Stimulated activated CD4-positive, alpha-beta T cell treated with anti-CD3 and anti-CD28 coated beads, TNF-alpha, amount 100 ng/mL, for 24 hours (primary cell): Measurements from ENCODE around the gene IFNA21.
A peak's percentile ranks its signal among the peaks of the same experiment; 100 is the strongest.
"Not testable (repeated sequence)": the region's sequence is repeated elsewhere in the genome, so short reads cannot be mapped to it uniquely, and the experiment has no call there.

Experiments used
- DNase-seq, 3 experiments: peaks; one replicate each; pipeline ENCODE4 v3.0.0-alpha.2; 2020; ENCODE audit warnings: low read depth in 3 of 3

The IFNA21 gene

DNA sequence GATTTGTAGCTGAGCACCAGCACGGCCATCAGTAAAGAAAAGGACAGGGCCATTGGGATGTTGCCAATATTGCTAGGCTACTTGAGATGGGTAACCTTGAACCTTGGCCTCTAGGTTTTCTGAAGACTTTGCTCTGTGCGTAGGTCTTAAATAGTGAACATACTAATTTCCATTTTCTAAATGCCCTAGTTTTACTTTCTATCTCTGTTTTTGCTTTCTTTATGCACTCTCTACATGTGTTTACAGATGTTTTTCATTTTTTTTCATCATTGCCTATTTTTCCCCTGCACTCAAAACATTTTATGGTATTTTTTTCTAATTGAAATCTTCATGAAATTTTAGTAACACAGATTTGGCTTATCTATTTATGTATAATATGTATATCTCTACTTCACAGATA is at the start of gene IFNA21:
TSS of gene IFNA21 (minus strand) at position 101 of the 400 bp plus-strand sequence. CDS start at position 53, 48 bp downstream.
- DNase-seq, result not testable (repeated sequence)

DNA sequence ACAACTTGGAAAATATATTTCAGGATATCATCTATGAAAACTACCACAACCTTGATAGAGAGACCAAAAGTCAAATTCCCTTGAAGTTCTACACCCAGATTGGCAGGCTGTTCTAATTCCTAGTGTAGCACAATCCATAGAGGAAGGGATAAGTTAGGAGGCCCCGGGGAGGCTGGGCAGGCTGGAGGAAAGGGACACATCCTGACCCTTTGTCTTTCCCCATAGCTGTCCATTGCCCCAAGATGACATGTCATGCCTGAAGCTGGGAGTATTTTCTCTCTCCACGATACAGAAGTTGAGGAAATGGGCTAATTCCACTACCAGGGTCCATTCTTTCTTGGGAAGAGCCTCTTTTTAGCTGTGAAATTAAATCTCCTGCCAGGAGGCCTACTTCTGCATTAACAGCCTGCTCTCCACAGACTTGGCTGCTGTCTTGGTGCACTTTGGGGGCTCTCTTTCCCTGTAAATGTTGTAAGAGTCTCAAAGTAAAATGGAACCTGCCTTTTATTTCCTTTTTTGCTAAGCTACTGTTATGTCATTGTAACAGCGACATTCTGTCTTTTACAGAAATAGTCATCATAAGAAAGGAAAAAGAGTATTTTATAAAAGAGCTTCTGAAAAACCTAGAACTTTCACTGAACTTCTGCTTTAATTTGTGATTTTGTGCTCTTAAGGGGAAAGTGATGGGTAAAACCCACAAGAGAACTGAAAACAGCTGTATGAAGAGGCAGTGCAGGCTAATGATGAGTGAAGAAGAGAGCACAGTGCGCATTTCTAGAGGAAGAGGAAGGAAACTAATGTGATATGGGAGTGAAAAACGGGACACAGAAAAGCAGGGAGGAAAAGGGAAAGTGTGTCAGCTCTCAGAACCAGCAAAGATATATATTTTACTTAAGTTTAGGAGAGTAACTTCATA is 47.2 kb upstream of the IFNA21 start:
- DNase-seq, result not testable (repeated sequence)

DNA sequence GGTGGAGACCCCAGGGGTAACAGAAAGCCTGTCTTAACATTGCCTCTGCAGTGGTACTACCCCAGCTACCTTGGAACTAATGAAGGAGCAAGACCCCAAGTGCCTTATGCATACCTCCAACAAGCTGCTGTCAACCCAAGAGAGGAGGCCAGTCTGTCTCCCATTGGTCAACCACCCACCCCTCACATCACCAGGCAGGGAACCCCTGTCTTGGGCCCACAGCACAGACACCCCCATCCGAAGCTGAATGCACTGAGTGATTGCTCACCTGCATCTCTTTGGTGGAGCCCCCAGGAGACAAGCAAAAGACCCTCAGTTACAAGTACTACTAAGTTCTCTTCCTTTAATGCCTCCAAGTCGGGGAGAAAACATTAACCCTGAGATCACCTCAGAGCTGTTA is 45.7 kb upstream of the IFNA21 start:
- not testable (repeated sequence) for DNase-seq

DNA sequence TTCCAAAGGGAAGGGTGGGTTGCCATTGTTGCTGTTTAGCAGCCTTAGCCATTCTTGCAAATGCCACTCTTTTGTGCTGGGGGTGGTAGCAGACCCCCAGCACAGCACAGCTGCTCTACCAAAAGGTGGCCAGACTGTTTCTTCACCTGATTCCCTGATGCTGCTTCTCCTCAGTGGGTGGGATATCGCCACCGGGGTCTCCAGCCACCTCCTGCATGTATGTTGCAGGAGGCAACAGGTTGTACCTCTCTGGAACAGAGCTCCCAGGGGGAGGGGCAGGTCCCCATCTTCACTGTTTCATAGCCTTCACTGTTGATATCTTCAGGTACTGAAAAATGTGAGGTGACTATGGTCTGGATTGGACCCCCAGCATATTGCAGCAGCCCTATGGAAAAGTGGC is 44.3 kb upstream of the IFNA21 start:
- not testable (repeated sequence) for DNase-seq

DNA sequence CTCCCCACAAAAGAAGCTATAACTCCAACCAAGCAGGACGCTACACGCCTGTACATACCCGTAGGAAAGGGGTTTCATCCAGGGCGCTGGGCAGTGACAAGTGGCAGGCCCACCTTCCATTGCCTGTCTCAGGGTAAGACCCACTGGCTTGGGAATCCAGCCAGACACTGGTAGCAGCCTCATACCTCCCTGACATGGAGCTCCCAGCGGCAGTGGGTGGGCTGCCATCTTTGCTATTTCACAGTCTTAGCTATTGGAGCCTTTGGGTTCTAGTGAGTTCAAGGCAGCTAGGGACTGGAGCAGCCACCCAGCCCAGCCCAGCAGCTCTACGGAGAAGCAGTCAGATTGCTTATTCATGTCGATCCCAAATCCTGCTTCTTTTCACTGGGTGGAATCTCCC is 43.9 kb upstream of the IFNA21 start:
- DNase-seq, result no peak

DNA sequence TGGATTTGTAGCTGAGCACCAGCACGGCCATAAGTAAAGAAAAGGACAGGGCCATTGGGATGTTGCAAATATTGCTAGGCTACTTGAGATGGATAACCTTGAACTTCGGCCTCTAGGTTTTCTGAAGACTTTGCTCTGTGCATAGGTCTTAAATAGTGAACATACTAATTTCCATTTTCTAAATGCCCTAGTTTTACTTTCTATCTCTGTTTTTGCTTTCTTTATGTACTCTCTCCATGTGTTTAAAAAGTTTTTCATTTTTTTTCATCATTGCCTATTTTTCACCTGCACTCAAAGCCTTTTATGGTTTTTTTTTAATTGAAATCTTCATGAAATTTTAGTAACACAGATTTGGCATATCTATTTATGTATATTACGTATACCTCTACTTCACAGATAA is 40.6 kb upstream of the IFNA21 start, which contains the start of gene IFNA10:
TSS of gene IFNA10 (minus strand) at position 101 of the 400 bp plus-strand sequence. CDS start at position 55, 46 bp downstream.
- DNase-seq, result not testable (repeated sequence)

DNA sequence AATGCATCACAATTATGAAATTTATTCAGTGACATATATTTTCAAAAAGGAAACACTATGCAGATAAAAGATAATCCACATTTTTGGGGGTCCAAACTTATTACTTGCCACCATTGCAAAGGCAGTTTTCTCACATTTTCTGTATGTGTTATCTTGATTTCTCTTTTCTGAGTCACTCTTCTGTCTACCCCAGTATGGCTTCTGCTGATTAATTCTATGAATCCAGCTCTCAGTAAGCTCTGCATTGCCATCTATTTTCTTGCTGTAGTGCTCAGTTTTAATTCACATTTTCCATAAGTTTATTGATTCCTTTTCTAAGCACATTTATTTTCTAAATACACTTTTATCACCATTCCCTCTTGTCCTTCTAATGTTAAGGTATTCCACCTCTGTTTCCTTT is 38.7 kb upstream of the IFNA21 start:
- DNase-seq, result no peak

DNA sequence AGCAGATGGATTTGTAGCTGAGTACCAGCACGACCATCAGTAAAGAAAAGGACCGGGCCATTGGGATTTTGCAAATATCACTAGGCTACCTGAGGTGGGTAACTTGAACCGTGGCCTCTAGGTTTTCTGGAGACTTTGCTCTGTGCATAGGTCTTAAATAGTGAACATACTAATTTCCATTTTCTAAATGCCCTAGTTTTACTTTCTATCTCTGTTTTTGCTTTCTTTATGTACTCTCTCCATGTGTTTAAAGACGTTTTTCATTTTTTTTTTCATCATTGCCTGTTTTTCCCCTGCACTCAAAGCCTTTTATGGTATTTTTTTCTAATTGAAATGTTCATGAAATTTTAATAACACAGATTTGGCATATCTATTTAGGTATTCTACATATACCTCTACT is 35.6 kb upstream of the IFNA21 start, which contains the start of gene IFNA7:
TSS of gene IFNA7 (minus strand) at position 101 of the 400 bp plus-strand sequence. CDS start at position 61, 40 bp downstream.
- not testable (repeated sequence) for DNase-seq

DNA sequence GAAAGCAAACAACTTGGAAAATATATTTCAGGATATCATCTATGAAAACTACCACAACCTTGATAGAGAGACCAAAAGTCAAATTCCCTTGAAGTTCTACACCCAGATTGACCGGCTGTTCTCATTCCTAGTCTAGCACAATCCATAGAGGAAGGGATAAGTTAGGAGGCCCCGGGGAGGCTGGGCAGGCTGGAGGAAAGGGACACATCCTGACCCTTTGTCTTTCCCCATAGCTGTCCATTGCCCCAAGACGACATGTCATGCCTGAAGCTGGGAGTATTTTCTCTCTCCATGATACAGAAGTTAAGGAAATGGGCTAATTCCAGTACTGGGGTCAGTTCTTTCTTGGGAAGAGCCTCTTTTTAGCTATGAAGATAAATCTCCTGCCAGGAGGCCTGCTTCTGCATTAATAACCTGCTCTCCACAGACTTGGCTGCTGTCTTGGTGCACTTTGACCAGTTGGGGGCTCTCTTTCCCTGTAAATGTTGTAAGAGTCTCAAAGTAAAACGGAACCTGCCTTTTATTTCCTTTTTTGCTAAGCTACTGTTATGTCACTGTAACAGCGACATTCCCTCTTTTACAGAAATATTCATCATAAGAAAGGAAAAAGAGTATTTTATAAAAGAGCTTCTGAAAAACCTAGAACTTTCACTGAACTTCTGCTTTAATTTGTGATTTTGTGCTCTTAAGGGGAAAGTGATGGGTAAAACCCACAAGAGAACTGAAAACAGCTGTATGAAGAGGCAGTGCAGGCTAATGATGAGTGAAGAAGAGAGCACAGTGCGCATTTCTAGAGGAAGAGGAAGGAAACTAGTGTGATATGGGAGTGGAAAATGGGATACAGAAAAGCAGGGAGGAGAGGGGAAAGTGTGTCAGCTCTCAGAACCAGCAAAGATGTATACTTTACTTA is 28.7 kb upstream of the IFNA21 start:
- peak in 2 of 3 experiments; percentile 25 to 27 for DNase-seq

DNA sequence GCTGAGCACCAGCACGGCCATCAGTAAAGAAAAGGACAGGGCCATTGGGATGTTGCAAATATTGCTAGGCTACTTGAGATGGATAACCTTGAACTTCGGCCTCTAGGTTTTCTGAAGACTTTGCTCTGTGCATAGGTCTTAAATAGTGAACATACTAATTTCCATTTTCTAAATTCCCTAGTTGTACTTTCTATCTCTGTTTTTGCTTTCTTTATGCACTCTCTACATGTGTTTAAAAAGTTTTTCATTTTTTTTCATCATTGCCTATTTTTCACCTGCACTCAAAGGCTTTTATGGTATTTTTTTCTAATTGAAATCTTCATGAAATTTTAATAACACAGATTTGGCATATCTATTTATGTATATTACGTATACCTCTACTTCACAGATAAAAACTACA is 21.0 kb upstream of the IFNA21 start, which contains the start of gene IFNA4:
TSS of gene IFNA4 (minus strand) at position 101 of the 400 bp plus-strand sequence. CDS start at position 45, 56 bp downstream.
- DNase-seq, result not testable (repeated sequence)

DNA sequence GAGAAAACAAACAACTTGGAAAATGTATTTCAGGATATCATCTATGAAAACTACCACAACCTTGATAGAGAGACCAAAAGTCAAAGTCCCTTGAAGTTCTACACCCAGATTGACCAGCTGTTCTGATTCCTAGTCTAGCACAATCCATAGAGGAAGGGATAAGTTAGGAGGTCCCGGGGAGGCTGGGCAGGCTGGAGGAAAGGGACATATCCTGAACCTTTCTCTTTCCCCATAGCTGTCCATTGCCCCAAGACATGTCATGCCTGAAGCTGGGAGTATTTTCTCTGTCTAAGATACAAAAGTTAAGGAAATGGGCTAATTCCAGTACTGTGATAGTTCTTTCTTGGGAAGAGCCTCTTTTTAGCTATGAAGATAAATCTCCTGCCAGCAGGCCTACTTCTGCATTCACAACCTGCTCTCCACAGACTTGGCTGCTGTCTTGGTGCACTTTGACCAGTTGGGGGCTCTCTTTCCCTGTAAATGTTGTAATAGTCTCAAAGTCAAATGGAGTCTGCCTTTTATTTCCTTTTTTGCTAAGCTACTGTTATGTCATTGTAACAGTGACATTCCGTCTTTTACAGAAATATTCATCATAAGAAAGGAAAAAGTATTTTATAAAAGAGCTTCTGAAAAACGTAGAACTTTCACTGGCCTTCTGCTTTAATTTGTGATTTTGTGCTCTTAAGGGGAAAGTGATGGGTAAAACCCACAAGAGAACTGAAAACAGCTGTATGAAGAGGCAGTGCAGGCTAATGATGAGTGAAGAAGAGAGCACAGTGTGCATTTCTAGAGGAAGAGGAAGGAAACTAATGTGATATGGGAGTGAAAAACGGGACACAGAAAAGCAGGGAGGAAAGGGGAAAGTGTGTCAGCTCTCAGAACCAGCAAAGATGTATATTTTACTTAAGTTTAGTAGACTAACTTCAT is 16.6 kb upstream of the IFNA21 start:
- DNase-seq, result not testable (repeated sequence)

DNA sequence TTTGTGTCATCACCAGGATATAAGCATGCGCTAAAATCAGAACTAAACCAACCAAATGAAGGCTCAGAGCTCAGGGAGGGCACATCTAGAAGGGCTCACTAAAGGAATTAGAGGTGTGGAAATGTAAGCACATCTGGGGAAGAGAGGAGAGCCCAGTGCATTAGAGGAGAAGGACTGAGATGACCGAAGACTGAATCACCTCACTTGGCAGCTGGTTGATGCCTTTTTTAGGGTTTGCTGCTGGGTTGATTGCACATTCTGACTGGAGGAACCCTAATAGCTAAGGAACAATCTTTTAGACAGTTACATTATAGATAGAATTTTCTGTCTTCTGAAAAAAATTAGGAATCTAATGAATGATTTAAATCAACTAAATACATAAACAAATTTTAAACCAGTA is 8.2 kb upstream of the IFNA21 start:
- no peak for DNase-seq

DNA sequence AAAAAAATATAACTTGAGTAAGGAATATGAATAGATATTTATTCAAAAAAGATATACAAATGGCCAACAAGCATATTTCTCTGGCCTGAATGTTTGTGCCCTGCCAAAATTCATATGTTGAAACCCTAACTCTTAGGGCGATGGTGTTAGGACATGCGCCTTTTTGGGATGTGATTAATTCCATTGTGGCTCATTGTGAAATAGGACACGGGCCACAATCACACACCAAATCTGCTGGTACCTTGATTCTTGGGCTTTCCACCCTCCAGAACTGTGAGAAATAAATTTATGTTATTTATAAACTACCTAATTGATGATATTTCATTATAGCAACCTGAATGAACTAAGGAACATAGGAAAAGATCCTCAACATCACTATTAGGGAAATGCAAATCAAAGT is 5.7 kb upstream of the IFNA21 start:
- DNase-seq, result no peak

DNA sequence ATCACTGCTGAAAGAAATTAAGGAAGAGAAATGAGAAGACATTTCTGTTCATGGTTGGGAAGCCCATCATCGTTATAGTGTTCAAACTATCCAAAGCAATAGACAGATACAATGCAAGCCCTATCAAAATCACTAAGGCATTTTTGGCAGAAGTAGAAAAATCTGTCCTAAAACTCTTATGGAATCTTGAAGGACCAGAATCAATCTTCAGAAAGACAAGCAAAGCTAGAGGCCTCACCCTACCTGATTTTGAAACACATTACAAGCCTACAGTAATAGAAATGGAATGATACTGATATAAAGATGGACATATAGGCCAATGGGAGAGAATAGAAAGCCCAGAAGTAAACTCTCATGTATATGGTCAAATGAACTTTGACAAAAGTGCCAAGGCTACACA is 4.9 kb upstream of the IFNA21 start:
- no peak for DNase-seq

DNA sequence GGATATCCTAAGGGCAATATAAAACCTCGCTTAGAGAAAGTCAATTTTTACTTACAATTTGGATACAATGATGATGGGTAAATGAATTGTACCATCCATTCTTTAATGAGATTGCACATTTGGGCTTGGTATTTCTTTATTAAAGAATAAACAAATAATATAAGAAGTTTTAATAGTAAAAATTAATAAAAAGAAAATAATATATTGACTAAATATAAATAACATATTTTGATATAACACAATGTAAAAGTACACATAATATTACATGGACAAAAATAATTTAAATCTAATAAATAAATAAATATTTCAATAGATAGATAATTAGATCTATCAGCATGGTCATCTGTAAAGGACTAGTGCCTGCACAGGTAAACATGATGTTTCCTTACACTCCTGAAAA is 944 bp downstream of the IFNA21 start:
- DNase-seq, result no peak

DNA sequence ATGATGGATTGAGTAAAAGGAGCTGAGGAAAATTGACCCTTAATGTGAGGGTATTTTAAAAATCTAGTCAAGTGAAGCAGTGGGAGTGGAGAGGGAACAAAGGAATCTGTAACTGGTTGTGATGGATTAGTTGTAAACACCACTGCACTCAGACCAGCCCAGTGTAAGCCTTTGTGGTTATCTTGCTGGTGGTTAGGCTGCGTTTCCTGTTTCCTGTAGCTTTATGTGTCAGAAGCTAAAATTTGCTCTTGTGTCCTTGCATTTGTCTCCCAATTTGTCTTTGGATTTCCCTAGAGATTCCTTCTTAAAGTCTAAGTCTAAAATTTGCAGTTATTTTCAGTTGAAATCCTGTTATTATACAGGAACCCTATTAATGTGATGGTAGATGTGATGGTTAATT is 6.3 kb downstream of the IFNA21 start:
- no peak for DNase-seq

DNA sequence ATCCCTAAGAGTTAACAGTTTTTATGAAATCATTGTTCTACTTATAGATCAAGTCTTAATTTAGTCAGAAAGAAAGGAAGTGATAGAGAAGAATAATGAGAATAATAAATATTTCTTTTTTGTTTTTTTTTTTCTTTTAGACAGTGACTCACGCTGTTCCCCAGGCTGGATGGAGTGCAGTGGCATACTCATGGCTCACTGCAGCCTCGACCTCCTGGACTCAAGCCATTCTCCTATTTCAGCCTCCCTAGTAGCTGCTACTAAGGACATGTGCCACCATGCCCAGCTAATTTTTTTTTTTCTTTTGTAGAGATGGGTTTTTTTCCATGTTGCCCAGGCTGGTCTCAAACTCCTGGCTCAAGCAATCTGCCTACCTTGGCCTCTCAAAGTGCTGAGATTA is 11.0 kb downstream of the IFNA21 start:
- DNase-seq, result no peak

DNA sequence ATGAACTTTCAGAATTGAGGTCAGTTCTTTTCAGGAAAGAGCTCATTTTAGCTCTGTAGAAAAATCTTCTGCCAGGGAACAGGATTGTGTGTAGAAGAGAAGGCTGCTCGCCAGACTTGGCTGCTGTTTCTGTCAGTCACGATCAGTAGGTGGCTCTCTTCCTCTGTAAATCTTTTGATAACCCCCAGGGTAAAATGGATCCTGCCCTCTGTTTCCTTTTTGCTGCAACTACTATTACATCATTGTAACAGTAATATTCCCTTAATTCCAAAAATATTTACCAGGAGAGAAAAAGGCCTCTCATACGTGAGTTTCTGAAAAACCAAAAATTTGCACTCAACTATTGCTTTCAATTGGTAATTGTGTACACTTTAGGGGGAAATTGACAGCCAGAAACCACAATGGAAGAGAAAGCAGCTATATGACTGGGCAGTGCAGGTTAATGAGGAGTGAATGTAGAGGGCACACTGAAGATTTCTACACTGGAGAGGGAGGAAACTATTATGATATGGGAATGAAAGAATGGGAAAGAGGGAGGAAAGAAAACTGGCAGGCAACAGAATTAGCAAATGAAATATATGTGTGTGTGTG is 12.3 kb downstream of the IFNA21 start:
- no peak for DNase-seq

DNA sequence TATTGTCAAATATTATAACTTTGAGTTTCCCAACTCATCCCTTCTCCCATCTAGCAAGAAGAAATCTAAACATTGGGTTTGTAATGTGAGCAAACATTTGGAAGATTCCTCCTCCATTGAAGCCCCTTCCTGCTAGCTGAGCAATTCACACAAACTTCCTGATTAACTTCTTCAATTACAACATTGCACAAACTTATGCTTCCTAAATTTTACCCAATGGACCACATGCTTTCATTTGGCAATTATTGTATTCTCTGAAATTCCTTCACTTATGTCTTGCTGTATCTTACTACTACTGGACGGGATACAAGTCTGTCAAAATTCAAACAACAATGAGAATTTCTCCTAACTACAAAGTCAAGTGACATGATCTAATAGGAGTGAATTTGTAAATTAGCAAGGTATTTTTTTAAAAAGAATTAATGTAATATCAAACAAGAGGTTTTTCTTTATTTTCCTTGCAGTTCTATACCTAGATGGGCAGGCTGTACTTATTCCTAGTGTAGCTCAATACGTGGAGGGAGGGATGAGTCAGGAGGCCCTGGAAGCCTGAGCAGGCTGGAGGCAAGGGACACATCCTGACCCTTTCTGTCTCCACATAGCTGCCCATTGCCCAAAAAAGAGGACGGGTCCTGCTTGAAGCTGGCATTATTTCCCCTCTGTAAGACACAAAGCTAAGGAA is 13.0 kb downstream of the IFNA21 start:
- no peak for DNase-seq

DNA sequence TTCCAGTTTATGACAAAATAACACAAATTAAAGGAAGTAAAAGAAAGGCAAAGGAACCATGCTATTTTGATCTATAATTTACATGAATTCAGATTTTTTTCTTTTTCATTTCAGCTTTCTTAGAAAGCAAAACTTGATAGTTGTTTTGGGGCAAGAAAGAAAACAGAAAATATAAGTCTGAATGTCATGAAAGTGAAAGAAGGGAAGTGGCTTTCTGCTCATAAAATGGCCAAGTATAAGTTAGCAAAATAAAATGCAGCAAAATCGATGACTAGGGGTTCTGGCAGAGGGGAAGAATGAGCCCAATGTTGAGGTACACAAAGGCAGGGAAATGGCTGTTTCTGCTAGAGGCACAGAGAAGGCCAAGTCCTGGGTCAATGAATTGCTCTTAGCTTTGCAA is 21.9 kb downstream of the IFNA21 start:
- no peak for DNase-seq
